B cell (primary cell): Measurements from ENCODE around the gene ALPK3.

Experiments
- EZH2 ChIP-seq: IDR thresholded peaks from 2 replicates; pipeline ENCODE4 v1.6.1; 2012; ENCODE audit warnings: borderline replicate concordance, low read depth, mild to moderate bottlenecking, moderate library complexity, low read length; ENCODE audit not compliant: insufficient read depth, poor library complexity, severe bottlenecking
- TF ChIP-seq, protein P1 (sequence below): fragments of 200-600 bp; IDR thresholded peaks from one replicate; pipeline ENCODE4 v1.8.0; 2022; ENCODE audit warnings: antibody characterized with exemption, mild to moderate bottlenecking

DNA sequence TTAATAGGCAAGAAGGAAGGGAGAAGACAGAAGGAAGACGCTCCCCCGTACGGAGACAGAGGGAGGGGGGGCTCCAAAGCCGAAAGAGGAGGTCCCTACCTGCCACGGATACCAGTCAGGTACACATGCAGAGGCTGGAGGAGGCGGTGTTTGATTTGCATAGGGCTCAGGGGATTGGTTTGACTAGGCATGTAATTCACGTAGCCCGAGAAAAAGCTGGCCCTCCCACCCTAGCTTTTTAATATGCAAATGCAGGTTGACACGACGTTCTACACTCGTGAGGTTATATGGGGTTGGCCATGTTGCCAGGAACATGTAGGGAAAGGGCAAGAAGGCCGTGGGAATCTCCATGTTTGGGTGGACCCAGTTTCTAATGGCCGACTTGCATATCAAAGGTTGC is 39.0 kb upstream of the ALPK3 start:
- no peak for TF ChIP-seq EZH2
- TF ChIP-seq, protein P1, sequence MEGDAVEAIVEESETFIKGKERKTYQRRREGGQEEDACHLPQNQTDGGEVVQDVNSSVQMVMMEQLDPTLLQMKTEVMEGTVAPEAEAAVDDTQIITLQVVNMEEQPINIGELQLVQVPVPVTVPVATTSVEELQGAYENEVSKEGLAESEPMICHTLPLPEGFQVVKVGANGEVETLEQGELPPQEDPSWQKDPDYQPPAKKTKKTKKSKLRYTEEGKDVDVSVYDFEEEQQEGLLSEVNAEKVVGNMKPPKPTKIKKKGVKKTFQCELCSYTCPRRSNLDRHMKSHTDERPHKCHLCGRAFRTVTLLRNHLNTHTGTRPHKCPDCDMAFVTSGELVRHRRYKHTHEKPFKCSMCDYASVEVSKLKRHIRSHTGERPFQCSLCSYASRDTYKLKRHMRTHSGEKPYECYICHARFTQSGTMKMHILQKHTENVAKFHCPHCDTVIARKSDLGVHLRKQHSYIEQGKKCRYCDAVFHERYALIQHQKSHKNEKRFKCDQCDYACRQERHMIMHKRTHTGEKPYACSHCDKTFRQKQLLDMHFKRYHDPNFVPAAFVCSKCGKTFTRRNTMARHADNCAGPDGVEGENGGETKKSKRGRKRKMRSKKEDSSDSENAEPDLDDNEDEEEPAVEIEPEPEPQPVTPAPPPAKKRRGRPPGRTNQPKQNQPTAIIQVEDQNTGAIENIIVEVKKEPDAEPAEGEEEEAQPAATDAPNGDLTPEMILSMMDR: no peak
